ENCODE measurements around the gene HCAR3.

HCAR3 gene

GRCh38 chr12:122747224-122748135, 30.9 kb upstream of the HCAR3 start:
- H3K4me3 ChIP-seq (ENCODE audit: low read depth, low read length) = no peak overlapping the region
- no peak for TF ChIP-seq CTCF (IDR thresholded peaks at IDR 0.05; ENCODE audit: low read depth, low read length)

- TF ChIP-seq CTCF (IDR thresholded peaks at IDR 0.05; ENCODE audit: low read depth, low read length) = no peak
- H3K4me3 ChIP-seq (ENCODE audit: low read depth, low read length) = no peak overlapping the region
These were observed 27.4 kb upstream of the HCAR3 start for GRCh38 chr12:122743895-122744525.

GRCh38 chr12:122740351-122740750, 23.7 kb upstream of the HCAR3 start:
- TF ChIP-seq CTCF (IDR thresholded peaks at IDR 0.05; ENCODE audit: low read depth, low read length) = no peak
- no peak overlapping the region for H3K4me3 ChIP-seq (ENCODE audit: low read depth, low read length)

GRCh38 chr12:122738571-122738970, 22.0 kb upstream of the HCAR3 start:
- TF ChIP-seq CTCF (IDR thresholded peaks at IDR 0.05; ENCODE audit: low read depth, low read length) = no peak
- no peak overlapping the region for H3K4me3 ChIP-seq (ENCODE audit: low read depth, low read length)

- H3K4me3 ChIP-seq (ENCODE audit: low read depth, low read length) = no peak overlapping the region
- no peak for TF ChIP-seq CTCF (IDR thresholded peaks at IDR 0.05; ENCODE audit: low read depth, low read length)
These were observed 16.0 kb upstream of the HCAR3 start for GRCh38 chr12:122732611-122733010.

- no peak overlapping the region for H3K4me3 ChIP-seq (ENCODE audit: low read depth, low read length)
- TF ChIP-seq CTCF (IDR thresholded peaks at IDR 0.05; ENCODE audit: low read depth, low read length) = no peak
These were observed 15.6 kb upstream of the HCAR3 start for GRCh38 chr12:122732170-122732569.
